ENCODE measurements around the gene MEGF9.

GRCh38 chr9:120726484-120726883 is 12.2 kb upstream of the MEGF9 start:
- no peak for TF ChIP-seq EZH2 (IDR thresholded peaks at IDR 0.05; ENCODE audit: borderline replicate concordance, low read depth, low read length, poor library complexity, severe bottlenecking)
- TF ChIP-seq CTCF (conservative IDR thresholded peaks at IDR 0.05; ENCODE audit: low read depth, low read length) = no peak
